ENCODE data around the gene DIP2A. TPM values are rescaled to one million over a fixed set of nuclear protein-coding genes. Genes with fewer than 3 reads are reported as not detected.

DIP2A gene
- total and polyA plus RNA-seq, 2 of the 13 experiments (the other 11 are each of a cell fraction or from before 2014, with no cell fraction given), result 18.5 to 37.6 TPM

DNA sequence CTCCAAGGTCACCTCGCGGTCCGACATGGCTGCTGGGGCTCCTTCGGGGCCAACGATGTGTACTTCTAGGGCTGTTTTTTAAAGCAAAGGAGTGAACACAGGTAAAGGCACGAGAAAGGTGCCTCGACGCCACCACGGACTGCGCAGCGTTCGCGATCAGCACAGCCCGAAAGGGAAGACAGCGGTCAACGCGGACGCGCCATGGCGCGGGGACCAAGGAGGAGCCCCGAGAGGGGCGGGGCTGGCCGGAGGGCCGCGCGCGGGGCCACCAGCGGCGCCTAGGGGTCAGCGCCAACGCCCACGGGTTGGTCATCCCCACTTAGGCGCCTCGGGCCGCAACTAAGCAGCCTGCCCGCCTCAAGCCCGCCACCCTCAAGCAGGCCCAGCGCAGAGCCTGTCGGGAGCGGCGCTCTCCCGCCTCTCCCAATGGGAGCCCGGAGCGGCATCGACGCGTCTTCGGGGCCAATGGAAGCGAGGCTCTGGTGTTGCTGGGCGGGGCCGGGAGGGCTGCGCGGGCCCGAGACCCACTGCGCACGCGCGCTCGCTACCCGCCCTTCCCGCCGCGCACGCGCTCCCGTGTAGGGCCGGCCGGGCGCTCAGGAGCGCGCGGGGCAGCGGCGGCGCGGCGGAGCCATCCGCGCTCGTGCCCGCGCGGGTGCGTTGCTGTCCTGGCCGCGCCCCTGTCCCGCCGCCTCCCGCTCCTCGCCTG is at the start of gene DIP2A (continued):
- TF ChIP-seq, protein P1, sequence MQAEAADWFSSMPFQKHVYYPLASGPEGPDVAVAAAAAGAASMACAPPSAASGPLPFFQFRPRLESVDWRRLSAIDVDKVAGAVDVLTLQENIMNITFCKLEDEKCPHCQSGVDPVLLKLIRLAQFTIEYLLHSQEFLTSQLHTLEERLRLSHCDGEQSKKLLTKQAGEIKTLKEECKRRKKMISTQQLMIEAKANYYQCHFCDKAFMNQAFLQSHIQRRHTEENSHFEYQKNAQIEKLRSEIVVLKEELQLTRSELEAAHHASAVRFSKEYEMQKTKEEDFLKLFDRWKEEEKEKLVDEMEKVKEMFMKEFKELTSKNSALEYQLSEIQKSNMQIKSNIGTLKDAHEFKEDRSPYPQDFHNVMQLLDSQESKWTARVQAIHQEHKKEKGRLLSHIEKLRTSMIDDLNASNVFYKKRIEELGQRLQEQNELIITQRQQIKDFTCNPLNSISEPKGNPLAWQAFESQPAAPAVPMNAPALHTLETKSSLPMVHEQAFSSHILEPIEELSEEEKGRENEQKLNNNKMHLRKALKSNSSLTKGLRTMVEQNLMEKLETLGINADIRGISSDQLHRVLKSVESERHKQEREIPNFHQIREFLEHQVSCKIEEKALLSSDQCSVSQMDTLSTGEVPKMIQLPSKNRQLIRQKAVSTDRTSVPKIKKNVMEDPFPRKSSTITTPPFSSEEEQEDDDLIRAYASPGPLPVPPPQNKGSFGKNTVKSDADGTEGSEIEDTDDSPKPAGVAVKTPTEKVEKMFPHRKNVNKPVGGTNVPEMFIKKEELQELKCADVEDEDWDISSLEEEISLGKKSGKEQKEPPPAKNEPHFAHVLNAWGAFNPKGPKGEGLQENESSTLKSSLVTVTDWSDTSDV (CRISPR knock-in tag; IDR thresholded peaks at IDR 0.05), result no peak
- TF ChIP-seq HOXD1 (CRISPR knock-in tag; IDR thresholded peaks at IDR 0.05) (0 out of 2 replicates have a peak, but pooled peaks have one; percentile 12), PPARG (CRISPR knock-in tag; conservative IDR thresholded peaks at IDR 0.05) (no peak; the same call in none of the 2 replicates), ZNF331 (CRISPR knock-in tag; IDR thresholded peaks at IDR 0.05) (peak; percentile 46; the same call in 1 of the 2 replicates)
- TF ChIP-seq, protein P2, sequence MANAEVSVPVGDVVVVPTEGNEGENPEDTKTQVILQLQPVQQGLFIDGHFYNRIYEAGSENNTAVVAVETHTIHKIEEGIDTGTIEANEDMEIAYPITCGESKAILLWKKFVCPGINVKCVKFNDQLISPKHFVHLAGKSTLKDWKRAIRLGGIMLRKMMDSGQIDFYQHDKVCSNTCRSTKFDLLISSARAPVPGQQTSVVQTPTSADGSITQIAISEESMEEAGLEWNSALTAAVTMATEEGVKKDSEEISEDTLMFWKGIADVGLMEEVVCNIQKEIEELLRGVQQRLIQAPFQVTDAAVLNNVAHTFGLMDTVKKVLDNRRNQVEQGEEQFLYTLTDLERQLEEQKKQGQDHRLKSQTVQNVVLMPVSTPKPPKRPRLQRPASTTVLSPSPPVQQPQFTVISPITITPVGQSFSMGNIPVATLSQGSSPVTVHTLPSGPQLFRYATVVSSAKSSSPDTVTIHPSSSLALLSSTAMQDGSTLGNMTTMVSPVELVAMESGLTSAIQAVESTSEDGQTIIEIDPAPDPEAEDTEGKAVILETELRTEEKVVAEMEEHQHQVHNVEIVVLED (CRISPR knock-in tag; IDR thresholded peaks at IDR 0.05; ENCODE audit: borderline replicate concordance), result peak; percentile 80
- TF ChIP-seq, protein P3, sequence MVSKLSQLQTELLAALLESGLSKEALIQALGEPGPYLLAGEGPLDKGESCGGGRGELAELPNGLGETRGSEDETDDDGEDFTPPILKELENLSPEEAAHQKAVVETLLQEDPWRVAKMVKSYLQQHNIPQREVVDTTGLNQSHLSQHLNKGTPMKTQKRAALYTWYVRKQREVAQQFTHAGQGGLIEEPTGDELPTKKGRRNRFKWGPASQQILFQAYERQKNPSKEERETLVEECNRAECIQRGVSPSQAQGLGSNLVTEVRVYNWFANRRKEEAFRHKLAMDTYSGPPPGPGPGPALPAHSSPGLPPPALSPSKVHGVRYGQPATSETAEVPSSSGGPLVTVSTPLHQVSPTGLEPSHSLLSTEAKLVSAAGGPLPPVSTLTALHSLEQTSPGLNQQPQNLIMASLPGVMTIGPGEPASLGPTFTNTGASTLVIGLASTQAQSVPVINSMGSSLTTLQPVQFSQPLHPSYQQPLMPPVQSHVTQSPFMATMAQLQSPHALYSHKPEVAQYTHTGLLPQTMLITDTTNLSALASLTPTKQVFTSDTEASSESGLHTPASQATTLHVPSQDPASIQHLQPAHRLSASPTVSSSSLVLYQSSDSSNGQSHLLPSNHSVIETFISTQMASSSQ (IDR thresholded peaks at IDR 0.05; ENCODE audit: low read depth), result no peak
- TF ChIP-seq, protein P3 (CRISPR knock-in tag; IDR thresholded peaks at IDR 0.05; ENCODE audit: borderline replicate concordance), result peak; percentile 65; the same call in 1 of the 2 replicates
- TF ChIP-seq, protein P4, sequence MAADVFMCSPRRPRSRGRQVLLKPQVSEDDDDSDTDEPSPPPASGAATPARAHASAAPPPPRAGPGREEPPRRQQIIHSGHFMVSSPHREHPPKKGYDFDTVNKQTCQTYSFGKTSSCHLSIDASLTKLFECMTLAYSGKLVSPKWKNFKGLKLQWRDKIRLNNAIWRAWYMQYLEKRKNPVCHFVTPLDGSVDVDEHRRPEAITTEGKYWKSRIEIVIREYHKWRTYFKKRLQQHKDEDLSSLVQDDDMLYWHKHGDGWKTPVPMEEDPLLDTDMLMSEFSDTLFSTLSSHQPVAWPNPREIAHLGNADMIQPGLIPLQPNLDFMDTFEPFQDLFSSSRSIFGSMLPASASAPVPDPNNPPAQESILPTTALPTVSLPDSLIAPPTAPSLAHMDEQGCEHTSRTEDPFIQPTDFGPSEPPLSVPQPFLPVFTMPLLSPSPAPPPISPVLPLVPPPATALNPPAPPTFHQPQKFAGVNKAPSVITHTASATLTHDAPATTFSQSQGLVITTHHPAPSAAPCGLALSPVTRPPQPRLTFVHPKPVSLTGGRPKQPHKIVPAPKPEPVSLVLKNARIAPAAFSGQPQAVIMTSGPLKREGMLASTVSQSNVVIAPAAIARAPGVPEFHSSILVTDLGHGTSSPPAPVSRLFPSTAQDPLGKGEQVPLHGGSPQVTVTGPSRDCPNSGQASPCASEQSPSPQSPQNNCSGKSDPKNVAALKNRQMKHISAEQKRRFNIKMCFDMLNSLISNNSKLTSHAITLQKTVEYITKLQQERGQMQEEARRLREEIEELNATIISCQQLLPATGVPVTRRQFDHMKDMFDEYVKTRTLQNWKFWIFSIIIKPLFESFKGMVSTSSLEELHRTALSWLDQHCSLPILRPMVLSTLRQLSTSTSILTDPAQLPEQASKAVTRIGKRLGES (CRISPR knock-in tag; IDR thresholded peaks at IDR 0.05; ENCODE audit: borderline replicate concordance), result no peak; the same call in 1 of the 2 replicates
- TF ChIP-seq, protein P5, sequence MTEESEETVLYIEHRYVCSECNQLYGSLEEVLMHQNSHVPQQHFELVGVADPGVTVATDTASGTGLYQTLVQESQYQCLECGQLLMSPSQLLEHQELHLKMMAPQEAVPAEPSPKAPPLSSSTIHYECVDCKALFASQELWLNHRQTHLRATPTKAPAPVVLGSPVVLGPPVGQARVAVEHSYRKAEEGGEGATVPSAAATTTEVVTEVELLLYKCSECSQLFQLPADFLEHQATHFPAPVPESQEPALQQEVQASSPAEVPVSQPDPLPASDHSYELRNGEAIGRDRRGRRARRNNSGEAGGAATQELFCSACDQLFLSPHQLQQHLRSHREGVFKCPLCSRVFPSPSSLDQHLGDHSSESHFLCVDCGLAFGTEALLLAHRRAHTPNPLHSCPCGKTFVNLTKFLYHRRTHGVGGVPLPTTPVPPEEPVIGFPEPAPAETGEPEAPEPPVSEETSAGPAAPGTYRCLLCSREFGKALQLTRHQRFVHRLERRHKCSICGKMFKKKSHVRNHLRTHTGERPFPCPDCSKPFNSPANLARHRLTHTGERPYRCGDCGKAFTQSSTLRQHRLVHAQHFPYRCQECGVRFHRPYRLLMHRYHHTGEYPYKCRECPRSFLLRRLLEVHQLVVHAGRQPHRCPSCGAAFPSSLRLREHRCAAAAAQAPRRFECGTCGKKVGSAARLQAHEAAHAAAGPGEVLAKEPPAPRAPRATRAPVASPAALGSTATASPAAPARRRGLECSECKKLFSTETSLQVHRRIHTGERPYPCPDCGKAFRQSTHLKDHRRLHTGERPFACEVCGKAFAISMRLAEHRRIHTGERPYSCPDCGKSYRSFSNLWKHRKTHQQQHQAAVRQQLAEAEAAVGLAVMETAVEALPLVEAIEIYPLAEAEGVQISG (CRISPR knock-in tag; IDR thresholded peaks at IDR 0.05), result peak; percentile 79

Measured in HepG2 (cell line).